ENCODE results near the gene SLC38A10. TPM values are rescaled to one million over a fixed set of nuclear protein-coding genes. Genes with fewer than 3 reads are reported as not detected.

SLC38A10 gene
- total RNA-seq, 1 experiment from 2014 or later, result 75.1 TPM

DNA sequence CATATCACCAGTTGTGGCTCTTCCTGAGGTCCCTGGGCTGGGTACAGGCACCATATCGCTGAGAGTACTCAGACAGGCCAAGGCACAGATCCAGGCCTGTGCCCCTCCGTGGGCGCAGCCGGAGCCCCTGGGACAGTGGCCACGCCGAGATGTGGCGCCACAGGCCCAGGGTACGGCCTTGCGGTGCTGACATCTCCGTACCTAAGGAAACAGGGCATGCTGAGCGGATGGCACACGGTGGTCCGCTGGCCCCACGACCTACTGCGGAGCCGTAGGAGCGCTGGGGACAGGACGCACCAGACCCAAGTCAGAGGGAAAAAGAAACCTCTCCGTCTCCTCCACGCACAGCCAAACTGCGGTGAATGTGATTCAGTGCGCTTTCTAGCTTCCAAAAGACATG, 29.5 kb downstream of the SLC38A10 start:
- BruUV-seq (replicated peaks), result no TSS peak
- no peak overlapping the region for H3K27ac ChIP-seq (ENCODE audit: low read depth, low read length, poor library complexity, severe bottlenecking)
- DNase-seq (ENCODE audit: low spot score), result no peak

DNA sequence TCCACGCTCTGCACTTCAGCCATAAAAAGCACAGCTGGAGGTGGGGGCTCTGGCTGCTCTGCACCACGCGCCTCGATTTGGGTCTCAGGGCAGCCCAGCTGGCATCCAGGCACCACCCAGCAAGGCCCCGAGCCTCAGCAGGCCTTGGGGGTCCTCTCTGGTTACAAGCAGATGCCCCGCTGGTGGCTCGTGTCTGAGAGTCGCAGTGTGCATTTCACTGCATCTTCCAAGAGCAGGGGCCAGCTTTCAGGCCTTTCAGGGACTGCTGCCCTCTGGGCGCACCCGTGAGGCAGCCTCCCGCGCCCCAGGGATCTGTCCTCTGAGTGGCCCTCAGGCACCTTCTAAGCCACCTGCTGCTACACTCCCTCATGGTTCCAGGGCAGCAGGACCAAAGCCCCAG, 30.5 kb downstream of the SLC38A10 start:
- intact Hi-C loops (cut with micrococcal nuclease; ENCODE audit: unreplicated experiment), result no loop called here
- Histone ChIP-seq H3K9me3 (ENCODE audit: low read depth, low read length, poor library complexity, severe bottlenecking) (no peaks in the 10 kb centered on the region), H3K4me1 (ENCODE audit: insufficient read depth, low read length, poor library complexity, severe bottlenecking) (no peaks in the 10 kb centered on the region), H3K36me3 (ENCODE audit: insufficient read depth, low read length, poor library complexity, severe bottlenecking) (peaks cover 12% of the 10 kb centered on the region), H3K27ac (ENCODE audit: low read depth, low read length, poor library complexity, severe bottlenecking) (no peak overlapping the region), H3K27me3 (replicated peaks; ENCODE audit: insufficient read depth, low read depth, low read length, poor library complexity) (no peaks in the 10 kb centered on the region), H3K4me3 (ENCODE audit: low read depth, low read length, poor library complexity, severe bottlenecking) (no peak overlapping the region)
- no peak for DNase-seq (ENCODE audit: low spot score)
- ChIA-PET CTCF (no interaction called here), POLR2A (ENCODE audit: low non-redundant PET) (no interaction called here)
- TF ChIP-seq EZH2 (IDR thresholded peaks at IDR 0.05; ENCODE audit: borderline replicate concordance, low read depth, low read length, poor library complexity, severe bottlenecking), result no peak
- TF ChIP-seq, protein P1, sequence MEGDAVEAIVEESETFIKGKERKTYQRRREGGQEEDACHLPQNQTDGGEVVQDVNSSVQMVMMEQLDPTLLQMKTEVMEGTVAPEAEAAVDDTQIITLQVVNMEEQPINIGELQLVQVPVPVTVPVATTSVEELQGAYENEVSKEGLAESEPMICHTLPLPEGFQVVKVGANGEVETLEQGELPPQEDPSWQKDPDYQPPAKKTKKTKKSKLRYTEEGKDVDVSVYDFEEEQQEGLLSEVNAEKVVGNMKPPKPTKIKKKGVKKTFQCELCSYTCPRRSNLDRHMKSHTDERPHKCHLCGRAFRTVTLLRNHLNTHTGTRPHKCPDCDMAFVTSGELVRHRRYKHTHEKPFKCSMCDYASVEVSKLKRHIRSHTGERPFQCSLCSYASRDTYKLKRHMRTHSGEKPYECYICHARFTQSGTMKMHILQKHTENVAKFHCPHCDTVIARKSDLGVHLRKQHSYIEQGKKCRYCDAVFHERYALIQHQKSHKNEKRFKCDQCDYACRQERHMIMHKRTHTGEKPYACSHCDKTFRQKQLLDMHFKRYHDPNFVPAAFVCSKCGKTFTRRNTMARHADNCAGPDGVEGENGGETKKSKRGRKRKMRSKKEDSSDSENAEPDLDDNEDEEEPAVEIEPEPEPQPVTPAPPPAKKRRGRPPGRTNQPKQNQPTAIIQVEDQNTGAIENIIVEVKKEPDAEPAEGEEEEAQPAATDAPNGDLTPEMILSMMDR (conservative IDR thresholded peaks at IDR 0.05; ENCODE audit: low read depth, low read length), result no peak
- BruUV-seq (replicated peaks), result no TSS peak

More for the DNA sequence above, 29.5 kb downstream of the SLC38A10 start:
- TF ChIP-seq, protein P1 (conservative IDR thresholded peaks at IDR 0.05; ENCODE audit: low read depth, low read length), result no peak
- TF ChIP-seq EZH2 (IDR thresholded peaks at IDR 0.05; ENCODE audit: borderline replicate concordance, low read depth, low read length, poor library complexity, severe bottlenecking), result no peak
- POLR2A ChIA-PET (ENCODE audit: low non-redundant PET), result no interaction called here
- Histone ChIP-seq H3K27me3 (replicated peaks; ENCODE audit: insufficient read depth, low read depth, low read length, poor library complexity) (no peaks in the 10 kb centered on the region), H3K9me3 (ENCODE audit: low read depth, low read length, poor library complexity, severe bottlenecking) (no peaks in the 10 kb centered on the region), H3K4me3 (ENCODE audit: low read depth, low read length, poor library complexity, severe bottlenecking) (no peak overlapping the region), H3K36me3 (ENCODE audit: insufficient read depth, low read length, poor library complexity, severe bottlenecking) (peaks cover 15% of the 10 kb centered on the region), H3K4me1 (ENCODE audit: insufficient read depth, low read length, poor library complexity, severe bottlenecking) (no peaks in the 10 kb centered on the region)
- CTCF ChIA-PET, result no interaction called here
- intact Hi-C loops (cut with micrococcal nuclease; ENCODE audit: unreplicated experiment), result no loop called here

DNA sequence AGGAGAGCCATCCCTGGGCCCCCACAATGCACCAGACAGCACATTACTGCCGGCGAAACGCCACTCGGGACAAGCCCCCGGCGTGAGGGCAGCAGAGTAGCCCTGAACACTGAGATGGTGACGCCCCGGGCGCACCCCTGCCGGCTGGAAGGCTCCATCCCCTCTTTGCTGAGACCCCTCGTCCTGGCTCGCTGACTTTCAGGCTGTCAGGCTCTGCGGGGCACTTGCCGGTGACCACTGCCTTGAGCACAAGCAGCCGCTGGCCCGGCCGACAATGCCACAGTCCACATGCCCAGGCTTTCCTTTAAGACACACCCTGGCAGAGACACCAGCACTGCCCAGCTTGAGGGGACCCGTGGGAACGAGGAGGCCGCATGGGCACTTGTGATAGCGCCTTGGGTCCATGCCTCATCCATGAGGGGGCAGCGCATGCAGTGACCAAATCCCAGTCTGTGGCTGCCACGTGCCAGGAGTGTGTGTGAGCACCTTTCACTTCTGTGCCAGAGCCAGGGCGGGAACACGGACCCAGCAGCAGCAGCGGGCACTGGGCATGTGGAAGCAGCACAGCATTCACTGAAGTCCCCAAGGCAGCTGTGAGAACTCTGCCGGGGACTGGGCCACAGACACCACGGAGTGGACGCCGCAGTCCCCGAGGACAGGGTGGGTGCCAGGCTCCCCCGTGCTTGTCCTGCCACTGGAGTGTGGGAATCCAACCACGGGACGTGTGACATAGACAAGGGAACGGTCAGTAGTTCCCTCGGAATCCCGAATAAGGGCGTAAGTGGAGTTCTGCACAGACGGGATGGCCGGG, 31.5 kb downstream of the SLC38A10 start:
- TF ChIP-seq, protein P1 (conservative IDR thresholded peaks at IDR 0.05; ENCODE audit: low read depth, low read length), result no peak
- TF ChIP-seq EZH2 (IDR thresholded peaks at IDR 0.05; ENCODE audit: borderline replicate concordance, low read depth, low read length, poor library complexity, severe bottlenecking), result no peak
- no peak for DNase-seq (ENCODE audit: low spot score)
- Histone ChIP-seq H3K27ac (ENCODE audit: low read depth, low read length, poor library complexity, severe bottlenecking) (no peak overlapping the region), H3K4me1 (ENCODE audit: insufficient read depth, low read length, poor library complexity, severe bottlenecking) (no peaks in the 10 kb centered on the region), H3K36me3 (ENCODE audit: insufficient read depth, low read length, poor library complexity, severe bottlenecking) (peaks cover 10% of the 10 kb centered on the region), H3K9me3 (ENCODE audit: low read depth, low read length, poor library complexity, severe bottlenecking) (no peaks in the 10 kb centered on the region), H3K27me3 (replicated peaks; ENCODE audit: insufficient read depth, low read depth, low read length, poor library complexity) (no peaks in the 10 kb centered on the region), H3K4me3 (ENCODE audit: low read depth, low read length, poor library complexity, severe bottlenecking) (no peak overlapping the region)
- intact Hi-C loops (cut with micrococcal nuclease; ENCODE audit: unreplicated experiment), result no loop called here
- BruUV-seq (replicated peaks), result no TSS peak
- ChIA-PET POLR2A (ENCODE audit: low non-redundant PET) (no interaction called here), CTCF (interaction anchor here (0.6 kb wide), 1 partner anchor 30 kb away, joined by 3 read pairs; no protein-coding TSS in a partner anchor)
